PC-9 (cell line): ENCODE measurements around the gene MARS2. TPM values are rescaled to one million over a fixed set of nuclear protein-coding genes. Genes with fewer than 3 reads are reported as not detected.

Experiments
- BruUV-seq: library from RNA; stranded (reverse); fragments of 400-500 nt; replicated peaks from 2 replicates; lab custom pipeline; 2021; lab: Mats Ljungman, UMichigan
- CTCF ChIA-PET: fragments of 300-600 bp; sonication (Branson Sonifier 250); formaldehyde crosslinking; loops from one replicate; lab custom pipeline; 2022; ENCODE audit warnings: antibody characterized with exemption; lab: Charles Lee
- POLR2A ChIA-PET: fragments of 300-600 bp; sonication (Branson Sonifier 250); formaldehyde crosslinking; loops from one replicate; lab custom pipeline; 2022; ENCODE audit warnings: antibody characterized with exemption; ENCODE audit not compliant: unreplicated experiment; lab: Charles Lee
- DNase-seq, 2 experiments: peaks; one replicate each; pipeline versions ENCODE4 v3.0.0 to v3.0.0-alpha.2; 2015 to 2022; ENCODE audit warnings: mixed read lengths in 1 of 2
- H2AFZ ChIP-seq: fragments of 200-600 bp; sonication (generic); 2 replicates; pipeline ENCODE4 v1.8.1; 2017; ENCODE audit warnings: antibody characterized with exemption
- H3F3A ChIP-seq: fragments of 200-600 bp; sonication (generic); 2 replicates; pipeline ENCODE4 v1.8.1; 2017; ENCODE audit warnings: antibody characterized with exemption, mild to moderate bottlenecking, low read depth; ENCODE audit not compliant: insufficient read depth
- H3K27ac ChIP-seq: fragments of 200-600 bp; sonication (generic); 2 replicates; pipeline ENCODE4 v1.6.1; 2016; ENCODE audit warnings: mixed run types
- H3K27me3 ChIP-seq: fragments of 200-600 bp; sonication (generic); 2 replicates; pipeline ENCODE4 v1.6.1; 2016; ENCODE audit warnings: low read depth, mixed run types; ENCODE audit not compliant: insufficient read depth
- H3K36me3 ChIP-seq: fragments of 200-600 bp; sonication (generic); 2 replicates; pipeline ENCODE4 v1.6.1; 2016; ENCODE audit warnings: low read depth, mixed run types
- H3K4me1 ChIP-seq: fragments of 200-600 bp; sonication (generic); replicated peaks from 2 replicates; pipeline ENCODE4 v1.6.1; 2016; ENCODE audit warnings: mixed run types; ENCODE audit not compliant: insufficient read depth
- H3K4me2 ChIP-seq: fragments of 200-600 bp; sonication (generic); 2 replicates; pipeline ENCODE4 v1.6.1; 2017; ENCODE audit warnings: mixed run types
- H3K4me3 ChIP-seq: fragments of 200-600 bp; sonication (generic); 2 replicates; pipeline ENCODE4 v1.6.1; 2016; ENCODE audit warnings: mixed run types
- H3K79me2 ChIP-seq: fragments of 200-600 bp; sonication (generic); 2 replicates; pipeline ENCODE4 v1.6.1; 2017; ENCODE audit warnings: low read depth, mixed run types
- H3K9me2 ChIP-seq: fragments of 200-600 bp; sonication (generic); 2 replicates; pipeline ENCODE4 v1.8.1; 2017; ENCODE audit warnings: mild to moderate bottlenecking; ENCODE audit not compliant: insufficient read depth
- H3K9me3 ChIP-seq: fragments of 200-600 bp; sonication (generic); 2 replicates; pipeline ENCODE4 v1.8.1; 2016; ENCODE audit warnings: low read depth; ENCODE audit not compliant: insufficient read depth
- H4K20me1 ChIP-seq: fragments of 200-600 bp; sonication (generic); 2 replicates; pipeline ENCODE4 v1.8.1; 2017; ENCODE audit not compliant: insufficient read depth
- CTCF ChIP-seq: fragments of 200-600 bp; sonication (generic); conservative IDR thresholded peaks from 2 replicates; pipeline ENCODE4 v1.6.1; 2017; ENCODE audit warnings: mixed run types, antibody characterized with exemption, mild to moderate bottlenecking, moderate library complexity
- EZH2 ChIP-seq: fragments of 200-600 bp; sonication (generic); IDR thresholded peaks from 2 replicates; pipeline ENCODE4 v1.8.0; 2017; ENCODE audit warnings: antibody characterized with exemption, low read depth
- intact Hi-C: fragments of 100-400 bp; cut with micrococcal nuclease; formaldehyde crosslinking; loops from one replicate; pipeline ENCODE4 v1.10.0; 2022; ENCODE audit not compliant: unreplicated experiment
- total RNA-seq: library from RNA; stranded (reverse); gene quantifications from 2 replicates; pipeline ENCODE4 v1.2.3, GENCODE V29; 2021

MARS2 gene
- total RNA-seq, 1 experiment from 2014 or later = 5.1 TPM

- DNase-seq = no peak
- BruUV-seq = no TSS peak
These were observed 1.0 kb downstream of the MARS2 start for GRCh38 chr2:197705912-197706838.

GRCh38 chr2:197706839-197707207 lies 1.7 kb downstream of the MARS2 start:
- intact Hi-C loops = loop anchor here (2.0 to 10.0 kb wide), 7 partner anchors 70 to 1750 kb away; partner anchors contain the start of genes HSPE1, MOB4, SATB2 and SF3B1
- POLR2A ChIA-PET = no interaction called here
- H3K27ac ChIP-seq = no peak overlapping the region
- peaks cover 18% of the 10 kb centered on the region for H4K20me1 ChIP-seq
- no peaks in the 10 kb centered on the region for H3K27me3 ChIP-seq
- H3K4me3 ChIP-seq = peak overlapping the region; percentile 98
- CTCF ChIA-PET = no interaction called here
- peak overlapping the region; percentile 78 for H3K4me2 ChIP-seq
- BruUV-seq = no TSS peak
- peaks cover 54% of the 10 kb centered on the region for H3K79me2 ChIP-seq
- no peaks in the 10 kb centered on the region for H3K9me2 ChIP-seq
- peaks cover 15% of the 10 kb centered on the region for H3K4me1 ChIP-seq
- H3K9me3 ChIP-seq = no peaks in the 10 kb centered on the region
- H2AFZ ChIP-seq = peak overlapping the region; percentile 94; the same call in 1 of the 2 replicates
- H3K36me3 ChIP-seq = peaks cover 22% of the 10 kb centered on the region; the same call in 1 of the 2 replicates
- no peaks in the 10 kb centered on the region; the same call in 1 of the 2 replicates for H3F3A ChIP-seq
- TF ChIP-seq CTCF = no peak
- no peak for DNase-seq

More at GRCh38 chr2:197705912-197706838, 1.0 kb downstream of the MARS2 start:
- TF ChIP-seq EZH2 (no peak), CTCF (no peak)
- peak overlapping the region; percentile 78 for H3K4me2 ChIP-seq
- no peaks in the 10 kb centered on the region for H3K9me3 ChIP-seq
- H3K27ac ChIP-seq = no peak overlapping the region
- POLR2A ChIA-PET = no interaction called here
- peaks cover 18% of the 10 kb centered on the region for H4K20me1 ChIP-seq
- 0 out of 2 replicates have a peak, but pooled peaks cover 15% of the 10 kb centered on the region for H3K36me3 ChIP-seq
- no peaks in the 10 kb centered on the region for H3K27me3 ChIP-seq
- peaks cover 15% of the 10 kb centered on the region for H3K4me1 ChIP-seq
- no peaks in the 10 kb centered on the region; the same call in 1 of the 2 replicates for H3F3A ChIP-seq
- H3K9me2 ChIP-seq = no peaks in the 10 kb centered on the region
- CTCF ChIA-PET = interaction anchor here (0.6 kb wide), 1 partner anchor 12 kb away, joined by 8 read pairs; no protein-coding TSS in a partner anchor
- peak overlapping the region; percentile 94 for H2AFZ ChIP-seq
- intact Hi-C loops = loop anchor here (2.0 to 10.0 kb wide), 7 partner anchors 71 to 1751 kb away; partner anchors contain the start of genes HSPE1, MOB4, SATB2 and SF3B1
- H3K4me3 ChIP-seq = peak overlapping the region; percentile 98
- peaks cover 53% of the 10 kb centered on the region for H3K79me2 ChIP-seq

- H3K27ac ChIP-seq = peak overlapping the region; percentile 20; the same call in 1 of the 2 replicates
These were observed 2.4 kb downstream of the MARS2 start for GRCh38 chr2:197707316-197708213.

More at GRCh38 chr2:197707316-197708213, 2.4 kb downstream of the MARS2 start:
- Histone ChIP-seq H3K79me2 (peaks cover 54% of the 10 kb centered on the region), H2AFZ (no peak overlapping the region), H3F3A (no peaks in the 10 kb centered on the region; the same call in 1 of the 2 replicates), H3K27me3 (no peaks in the 10 kb centered on the region), H3K4me3 (peak overlapping the region; percentile 98), H3K9me2 (no peaks in the 10 kb centered on the region), H4K20me1 (peaks cover 19% of the 10 kb centered on the region), H3K4me2 (peak overlapping the region; percentile 78), H3K36me3 (peaks cover 23% of the 10 kb centered on the region; the same call in 1 of the 2 replicates), H3K9me3 (no peaks in the 10 kb centered on the region), H3K4me1 (peaks cover 15% of the 10 kb centered on the region)
- ChIA-PET CTCF (no interaction called here), POLR2A (no interaction called here)
- BruUV-seq = no TSS peak
- TF ChIP-seq EZH2 (no peak), CTCF (peak; percentile 78)
- intact Hi-C loops = loop anchor here (2.0 to 10.0 kb wide), 7 partner anchors 70 to 1750 kb away; partner anchors contain the start of genes HSPE1, MOB4, SATB2 and SF3B1
- peak in 1 of 2 experiments; percentile 40 for DNase-seq
